ENCODE results near the gene CABYR.

The CABYR gene

DNA sequence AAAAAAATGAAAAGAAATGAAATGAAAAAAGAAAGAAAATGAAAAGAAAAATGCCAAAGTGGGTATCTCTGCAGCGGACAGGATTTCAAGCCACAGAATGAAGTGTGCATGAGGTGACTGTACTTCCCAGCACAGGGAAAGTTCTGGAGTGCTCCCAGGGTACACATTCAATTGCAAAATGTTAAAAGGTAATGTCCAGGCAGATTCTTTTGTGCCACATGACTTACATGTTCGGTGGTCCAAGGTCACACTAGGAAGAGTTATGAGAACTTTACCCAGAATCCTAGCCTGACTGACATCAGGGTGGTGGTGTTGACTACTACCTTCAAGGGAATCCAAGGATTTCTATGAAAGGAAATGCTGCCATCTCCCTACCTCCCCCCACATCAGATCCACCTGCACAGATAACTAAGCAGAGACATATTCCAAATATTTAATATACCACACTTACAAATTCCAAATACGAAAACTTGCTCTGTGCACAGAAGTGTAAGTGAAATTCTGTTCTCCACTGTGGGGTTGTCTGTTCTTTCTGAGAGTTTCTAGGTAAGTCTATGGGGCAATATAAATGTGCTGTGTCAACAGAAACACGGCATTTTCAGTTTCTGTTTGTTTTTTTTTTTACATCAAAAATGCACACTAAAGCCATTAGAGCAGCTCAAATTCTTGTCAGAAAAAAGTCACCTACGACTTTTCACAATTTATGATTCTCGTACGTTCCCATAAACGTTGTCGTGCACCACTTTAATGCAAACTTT lies 56.6 kb downstream of the CABYR start:
- no peak for DNase-seq (ENCODE audit: low spot score)

DNA sequence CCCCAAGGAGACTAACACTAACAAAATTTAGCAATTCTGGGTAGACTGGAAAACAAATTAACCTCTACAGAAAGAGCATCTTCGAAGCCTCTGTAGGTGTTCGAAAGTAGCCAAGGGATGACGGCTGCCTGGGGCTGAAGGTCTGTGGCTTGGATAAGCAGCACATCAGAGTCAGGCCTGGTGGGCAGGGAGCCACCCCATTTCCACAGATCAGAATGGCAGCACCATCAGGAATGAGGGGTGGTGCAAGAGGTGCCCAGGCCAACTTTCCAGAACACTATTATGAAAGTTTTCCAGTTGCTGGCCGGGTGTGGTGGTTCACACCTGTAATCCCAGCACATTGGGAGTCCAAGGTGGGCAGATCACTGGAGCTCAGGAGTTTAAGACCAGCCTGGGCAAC lies 57.9 kb downstream of the CABYR start:
- no peak for DNase-seq (ENCODE audit: low spot score)

DNA sequence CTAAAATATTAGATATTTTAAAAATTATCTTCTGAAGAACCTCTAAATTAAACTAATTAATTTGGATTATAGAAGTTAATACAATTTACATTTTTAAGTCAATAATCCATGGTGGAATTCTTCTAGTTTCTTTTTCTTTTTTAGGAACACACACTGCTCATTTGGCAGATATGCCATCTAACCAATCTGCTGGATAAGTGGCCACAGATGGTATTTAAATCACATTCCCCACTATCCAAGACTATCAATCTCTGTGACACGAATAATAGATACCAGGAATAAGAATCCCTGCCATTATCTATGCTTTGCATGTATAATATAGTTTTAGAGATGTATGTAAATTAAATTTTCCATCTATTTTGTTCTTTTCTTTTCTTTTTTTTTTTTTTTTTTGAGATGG lies 58.5 kb downstream of the CABYR start:
- no peak for DNase-seq (ENCODE audit: low spot score)

DNA sequence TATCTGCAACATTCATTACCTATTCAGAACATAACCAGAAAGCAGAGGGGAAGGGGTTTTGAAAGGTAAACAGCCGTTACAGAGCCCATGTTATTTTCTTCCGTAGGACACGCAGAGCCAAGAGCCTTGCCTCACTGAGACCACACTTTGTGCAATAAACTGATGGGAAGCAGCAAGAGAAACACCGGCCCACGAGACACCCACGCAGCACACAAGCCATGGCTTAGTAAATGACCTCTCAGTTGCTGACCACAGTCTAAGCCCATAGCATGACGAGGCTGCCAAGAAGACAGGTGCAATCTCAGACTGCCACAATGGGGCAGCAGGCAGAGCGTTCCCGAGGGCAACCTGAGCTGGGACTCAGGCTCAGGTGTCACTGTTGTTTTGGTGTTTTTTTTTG lies 59.6 kb downstream of the CABYR start:
- no peak for DNase-seq (ENCODE audit: low spot score)

DNA sequence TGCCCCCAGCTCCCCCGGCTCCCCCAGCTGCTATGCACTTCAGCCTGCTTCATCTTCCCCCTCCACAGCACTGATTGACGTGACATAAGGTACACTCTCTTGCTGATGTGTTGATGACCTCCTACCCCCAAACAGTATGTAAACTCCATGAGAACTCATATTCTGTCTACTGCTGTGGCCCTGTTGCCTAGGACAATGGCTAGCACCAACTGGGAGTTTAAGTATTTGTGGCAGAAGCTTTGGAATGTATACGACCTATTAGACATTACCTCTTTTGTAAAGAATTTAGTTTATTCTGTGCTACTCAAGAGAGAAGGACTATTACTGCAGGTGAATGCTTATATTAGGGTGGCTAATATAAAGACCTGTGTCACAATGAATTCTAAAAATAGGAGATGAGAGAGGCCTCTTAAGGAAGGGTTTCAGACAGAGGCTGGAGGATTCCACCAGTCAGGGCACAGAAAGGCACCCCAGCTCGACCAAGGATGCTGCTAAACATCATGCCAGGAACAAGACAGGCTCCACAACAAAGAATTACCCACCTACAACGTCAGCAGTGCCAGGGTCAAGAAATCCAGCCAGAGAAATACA lies 60.6 kb downstream of the CABYR start:
- DNase-seq (ENCODE audit: low spot score): no peak

DNA sequence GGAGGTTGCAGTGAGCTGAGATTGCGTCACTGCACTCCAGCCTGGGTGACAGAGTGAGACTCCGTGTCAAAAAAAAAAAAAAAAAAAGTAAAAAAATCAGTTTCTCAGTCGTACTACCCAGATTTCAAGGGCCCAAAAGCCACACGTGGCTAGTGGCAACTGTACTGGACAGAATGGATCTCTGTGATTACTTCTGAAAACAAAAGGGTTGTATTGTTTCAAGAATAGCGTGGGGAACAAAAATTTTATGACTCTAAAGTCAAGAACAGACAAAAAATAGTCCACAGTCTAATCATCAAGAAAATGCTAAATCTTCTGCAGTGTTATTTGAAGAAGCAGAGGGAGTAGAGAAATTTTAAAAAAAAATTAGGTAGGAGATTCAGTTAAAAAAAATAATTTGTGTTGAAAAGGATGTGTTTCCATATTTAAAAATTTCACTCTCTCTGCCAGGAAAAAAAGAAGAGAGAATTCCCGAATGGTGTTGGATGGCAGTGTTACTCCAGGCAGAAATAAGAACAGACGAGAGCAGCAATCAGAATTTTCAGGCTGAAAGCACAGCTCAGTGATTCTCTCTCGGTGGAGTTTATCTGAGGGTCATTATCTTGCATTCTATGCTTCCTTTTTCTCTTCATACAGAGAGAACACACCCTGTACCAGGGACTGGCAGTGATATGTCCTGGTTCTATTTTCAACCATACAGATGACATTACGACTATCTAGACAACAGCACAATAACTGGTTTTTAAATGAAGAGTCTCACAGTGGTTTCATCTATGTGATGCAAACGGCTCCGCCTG lies 61.8 kb downstream of the CABYR start:
- DNase-seq (ENCODE audit: low spot score): no peak

DNA sequence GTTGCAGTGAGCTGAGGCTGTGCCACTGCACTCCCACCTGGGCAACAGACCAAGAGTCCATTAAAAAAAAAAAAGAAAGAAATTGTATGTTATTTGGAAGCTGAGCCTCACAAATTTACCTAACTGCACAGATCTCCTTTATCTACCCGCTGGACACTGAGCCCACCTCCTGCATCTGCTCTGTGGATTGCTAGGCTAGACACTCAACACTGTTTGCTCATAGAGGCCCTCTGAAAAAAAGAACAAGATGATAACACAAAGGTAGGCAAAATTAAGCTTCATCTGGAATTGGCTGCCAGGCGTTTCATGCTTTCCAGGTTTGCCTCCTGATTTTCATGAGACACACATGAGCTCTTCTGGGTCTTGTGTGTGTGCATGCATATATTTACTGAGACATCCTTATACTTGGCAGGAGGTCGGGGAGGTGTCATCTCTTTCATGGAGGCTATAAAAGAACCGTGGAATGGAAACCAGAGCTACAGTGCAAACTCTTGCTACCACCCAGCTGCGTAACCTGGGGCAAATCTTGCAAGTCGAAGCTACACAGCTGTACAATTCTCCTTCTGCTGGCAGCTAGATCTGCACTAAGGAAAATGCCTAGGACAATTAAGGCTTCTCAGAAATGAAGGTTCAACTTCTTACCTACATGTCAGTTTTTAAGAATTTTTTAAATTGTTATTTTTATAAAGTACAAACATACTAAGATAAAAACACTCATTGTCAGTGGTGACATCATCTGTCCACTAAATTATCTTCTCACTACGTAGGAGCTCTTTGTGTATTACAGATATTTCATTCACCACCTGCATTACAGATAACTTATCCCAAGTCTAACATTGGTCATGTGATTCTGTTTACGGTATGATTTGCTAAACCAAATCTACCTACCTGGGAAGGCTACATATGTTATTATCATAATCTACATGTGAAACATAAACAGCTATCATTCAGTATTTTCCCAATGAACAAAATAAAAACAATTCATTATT lies 63.1 kb downstream of the CABYR start:
- no peak for DNase-seq (ENCODE audit: low spot score)

DNA sequence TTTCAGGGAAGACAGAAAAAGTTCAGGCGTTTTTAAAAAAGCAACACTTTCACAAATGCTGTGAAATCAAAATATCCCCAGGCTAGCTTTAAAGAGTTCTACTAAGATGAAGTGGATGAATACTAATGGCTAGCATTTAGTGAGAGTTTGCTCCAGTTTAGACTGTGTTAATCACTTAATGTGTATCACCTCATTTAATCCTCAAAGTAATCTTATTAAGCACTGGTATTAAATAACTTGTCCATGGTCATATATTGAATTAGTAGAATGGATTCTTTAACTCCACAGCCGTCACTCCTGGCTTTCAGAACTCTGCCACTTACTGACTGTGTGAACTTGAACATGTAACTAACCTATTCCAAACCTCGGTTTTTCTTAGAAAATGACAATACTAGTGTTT lies 66.0 kb downstream of the CABYR start:
- no peak for DNase-seq (ENCODE audit: low spot score)

DNA sequence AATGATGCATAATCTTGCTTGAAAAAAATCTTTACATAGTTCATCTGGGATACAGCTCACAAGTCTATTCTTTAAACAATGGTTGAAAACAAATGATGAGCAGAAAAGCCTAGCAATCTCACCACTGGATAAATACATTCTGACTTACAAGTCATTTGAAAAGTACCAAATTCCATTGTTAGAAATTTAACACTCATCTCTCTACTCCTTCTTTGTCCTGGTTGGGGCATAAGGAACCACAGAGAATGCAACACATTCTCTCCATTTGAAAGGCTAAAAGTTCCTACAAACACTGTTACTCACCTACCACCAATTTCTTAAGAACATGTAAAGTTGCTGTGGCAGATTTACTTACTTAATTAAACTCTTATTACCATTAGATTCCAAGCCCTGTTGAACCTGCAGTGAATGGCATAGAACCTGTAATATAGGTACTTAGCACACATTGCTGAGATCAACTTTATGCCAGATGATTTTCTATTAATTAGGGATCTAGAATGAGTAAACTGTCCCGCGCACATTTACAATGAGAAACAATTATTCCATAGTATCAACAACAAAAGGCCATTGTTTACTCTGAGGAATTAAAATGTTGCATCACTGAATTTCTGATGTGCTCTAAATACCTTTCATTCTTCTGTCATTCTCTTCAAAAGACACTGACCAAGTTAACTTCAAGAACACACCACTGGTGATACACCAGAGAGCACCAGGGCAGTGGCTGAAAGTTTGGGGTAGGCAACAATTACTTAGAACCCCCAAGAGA lies 69.6 kb downstream of the CABYR start:
- no peak for DNase-seq (ENCODE audit: low spot score)

DNA sequence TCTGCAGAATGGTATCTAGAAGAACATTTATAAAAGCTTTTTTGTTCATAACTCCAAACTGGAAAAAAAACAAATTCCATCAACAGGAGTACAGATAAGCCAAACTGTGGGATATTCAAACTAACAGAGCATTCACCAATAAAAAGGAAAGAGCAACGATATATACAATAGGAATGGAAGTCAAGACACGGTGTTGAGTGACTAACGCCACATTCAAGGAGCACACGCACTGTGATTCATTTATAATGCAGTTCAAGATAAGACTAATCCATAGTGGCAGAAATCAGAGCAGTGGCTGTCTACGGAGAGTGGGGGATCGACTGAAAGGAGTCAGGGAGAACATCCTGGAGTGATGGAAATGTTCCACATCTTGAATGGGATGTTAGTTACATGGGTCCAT lies 70.7 kb downstream of the CABYR start:
- DNase-seq (ENCODE audit: low spot score): peak; percentile 44

Measured in RKO (cell line).